Esophagus muscularis mucosa (tissue), 4 donors: Measurements from ENCODE around the gene ZFP64. TPM values are rescaled to one million over a fixed set of nuclear protein-coding genes. Genes with fewer than 3 reads are reported as not detected.

Source experiments
- DNase-seq: peaks from one replicate; pipeline ENCODE4 v3.0.0-alpha.2; 2017; ENCODE audit errors: extremely low spot score
- H3K27ac ChIP-seq, 4 donors: fragments of 200-600 bp; sonication (generic); replicated peaks in 1 of 4; 1 replicate in 3 of 4; 2 replicates in 1 of 4; pipeline ENCODE4 v1.5.1; 2016 to 2019; ENCODE audit warnings: mild to moderate bottlenecking in 1 of 4
- H3K27me3 ChIP-seq, 4 donors: fragments of 200-600 bp; sonication (generic); one replicate each; pipeline versions ENCODE4 v1.5.1 to v1.6.0; 2016 to 2019
- H3K36me3 ChIP-seq, 4 donors: fragments of 200-600 bp; sonication (generic); one replicate each; pipeline ENCODE4 v1.5.1; 2016 to 2019
- H3K4me1 ChIP-seq, 4 donors: fragments of 200-600 bp; sonication (generic); one replicate each; pipeline ENCODE4 v1.5.1; 2016 to 2019
- H3K4me3 ChIP-seq, 4 donors: fragments of 200-600 bp; sonication (generic); 1 replicate in 2 of 4; 2 replicates in 2 of 4; pipeline ENCODE4 v1.5.1; 2016 to 2019; ENCODE audit warnings: mild to moderate bottlenecking in 4 of 4, moderate library complexity in 1 of 4
- H3K9me3 ChIP-seq, 4 donors: fragments of 200-600 bp; sonication (generic); 1 replicate in 3 of 4; 2 replicates in 1 of 4; pipeline ENCODE4 v1.5.1; 2016 to 2019
- EP300 ChIP-seq: sonication (generic); formaldehyde crosslinking; IDR thresholded peaks from one replicate; pipeline ENCODE4 v1.6.1; 2017; ENCODE audit warnings: antibody characterized with exemption
- POLR2A ChIP-seq: fragments of 450-650 bp; IDR thresholded peaks from one replicate; pipeline ENCODE4 v1.6.1; 2017; ENCODE audit warnings: antibody characterized with exemption, moderate library complexity, mild to moderate bottlenecking, low read depth
- POLR2AphosphoS5 ChIP-seq, 2 donors: sonication (generic); formaldehyde crosslinking; IDR thresholded peaks; one replicate each; pipeline ENCODE4 v1.6.1; 2017; ENCODE audit warnings: antibody characterized with exemption in 2 of 2
- WGBS: methylation state at CpG from one replicate; pipeline ENCODE4 v1.1.5; 2018; 5-methylcytosine and 5-hydroxymethylcytosine counted together
- intact Hi-C: fragments of 100-400 bp; cut with DNase I; formaldehyde crosslinking; loops from one replicate; pipeline ENCODE4 v1.15.1; 2023
- total RNA-seq, 4 donors: library from RNA; depleted of rRNA; stranded (reverse); fragments of >200 nt; gene quantifications; one replicate each; pipeline versions ENCODE4 v1.1.0 to v1.2.1, GENCODE V29; 2016
- TF ChIP-seq, protein P1 (sequence below), 3 experiments: fragments of 200-600 bp in 2 of 3; fragments of 450-650 bp in 1 of 3; sonication (generic) in 2 of 3; IDR thresholded peaks; one replicate each; pipeline ENCODE4 v1.5.1; 2017 to 2019; ENCODE audit warnings: antibody characterized with exemption in 3 of 3, mild to moderate bottlenecking in 2 of 3, moderate library complexity in 1 of 3

ZFP64 gene
- total RNA-seq, 4 donors from 2014 or later, result 7.6 to 15.7 (median 11.2) TPM

DNA sequence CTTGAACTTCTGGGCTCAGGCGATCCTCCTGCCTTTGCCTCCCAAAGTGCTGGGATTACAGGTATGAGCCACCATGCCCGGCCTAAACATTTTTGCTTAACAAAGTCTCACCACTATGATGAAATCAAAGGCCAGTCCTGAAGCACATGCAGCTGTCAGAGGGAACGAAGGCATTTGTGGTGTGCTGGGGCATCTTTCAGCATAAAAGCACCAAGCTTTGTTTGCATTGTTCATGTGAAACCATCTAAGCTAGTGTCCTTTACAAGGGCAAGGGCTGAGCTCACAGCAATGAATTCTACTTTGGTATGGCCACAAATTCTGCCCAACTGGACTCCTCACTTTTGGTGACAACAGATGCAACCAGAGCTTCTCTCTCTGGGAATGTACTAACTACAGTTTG lies 66.8 kb downstream of the ZFP64 start:
- 97% methylated on average over 3 of the region's 3 CpGs for WGBS
- Histone ChIP-seq H3K27ac (no peak overlapping the region), H3K4me3 (no peak overlapping the region), H3K9me3 (peaks cover 0 to 7% (median 0%) of the 10 kb centered on the region in 4 donors), H3K36me3 (peaks cover 0 to 5% (median 0%) of the 10 kb centered on the region in 4 donors), H3K4me1 (no peaks in the 10 kb centered on the region), H3K27me3 (no peaks in the 10 kb centered on the region)
- TF ChIP-seq POLR2AphosphoS5 (IDR thresholded peaks at IDR 0.05) (no peak), POLR2A (no peak), EP300 (no peak)
- TF ChIP-seq, protein P1, sequence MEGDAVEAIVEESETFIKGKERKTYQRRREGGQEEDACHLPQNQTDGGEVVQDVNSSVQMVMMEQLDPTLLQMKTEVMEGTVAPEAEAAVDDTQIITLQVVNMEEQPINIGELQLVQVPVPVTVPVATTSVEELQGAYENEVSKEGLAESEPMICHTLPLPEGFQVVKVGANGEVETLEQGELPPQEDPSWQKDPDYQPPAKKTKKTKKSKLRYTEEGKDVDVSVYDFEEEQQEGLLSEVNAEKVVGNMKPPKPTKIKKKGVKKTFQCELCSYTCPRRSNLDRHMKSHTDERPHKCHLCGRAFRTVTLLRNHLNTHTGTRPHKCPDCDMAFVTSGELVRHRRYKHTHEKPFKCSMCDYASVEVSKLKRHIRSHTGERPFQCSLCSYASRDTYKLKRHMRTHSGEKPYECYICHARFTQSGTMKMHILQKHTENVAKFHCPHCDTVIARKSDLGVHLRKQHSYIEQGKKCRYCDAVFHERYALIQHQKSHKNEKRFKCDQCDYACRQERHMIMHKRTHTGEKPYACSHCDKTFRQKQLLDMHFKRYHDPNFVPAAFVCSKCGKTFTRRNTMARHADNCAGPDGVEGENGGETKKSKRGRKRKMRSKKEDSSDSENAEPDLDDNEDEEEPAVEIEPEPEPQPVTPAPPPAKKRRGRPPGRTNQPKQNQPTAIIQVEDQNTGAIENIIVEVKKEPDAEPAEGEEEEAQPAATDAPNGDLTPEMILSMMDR (IDR thresholded peaks at IDR 0.05), result no peak
- no peak for DNase-seq
- intact Hi-C loops, result no loop called here

DNA sequence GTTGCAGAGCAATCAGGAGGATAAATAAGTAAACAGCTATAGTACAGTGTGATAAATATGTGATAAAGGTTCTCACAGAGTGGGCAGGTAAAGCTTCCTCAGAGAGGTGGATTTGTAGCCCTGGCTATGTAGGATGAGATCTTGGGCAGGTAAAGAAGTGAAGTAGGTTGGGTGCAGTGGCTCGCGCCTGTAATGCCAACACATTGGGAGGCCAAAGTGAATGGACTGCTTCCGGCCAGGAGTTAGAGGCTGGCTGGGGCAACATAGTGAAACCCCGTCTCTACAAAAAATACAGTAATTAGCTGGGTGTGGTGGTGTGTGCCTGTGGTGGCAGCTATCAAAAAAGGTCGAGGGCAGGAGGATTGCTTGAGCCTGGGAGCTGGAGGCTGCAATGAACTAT lies 72.9 kb downstream of the ZFP64 start:
- peaks cover 0 to 7% (median 0%) of the 10 kb centered on the region in 4 donors for H3K9me3 ChIP-seq
- DNase-seq, result peak; percentile 57
- WGBS, result 90% methylated on average over 5 of the region's 5 CpGs
- intact Hi-C loops, result no loop called here
- H3K4me1 ChIP-seq, result no peaks in the 10 kb centered on the region
- H3K4me3 ChIP-seq, result no peak overlapping the region
- TF ChIP-seq EP300, result no peak
- no peak for TF ChIP-seq POLR2A
- TF ChIP-seq POLR2AphosphoS5 (IDR thresholded peaks at IDR 0.05), result no peak
- TF ChIP-seq, protein P1 (IDR thresholded peaks at IDR 0.05), result no peak
- H3K27me3 ChIP-seq, result no peaks in the 10 kb centered on the region
- H3K27ac ChIP-seq, result no peak overlapping the region
- H3K36me3 ChIP-seq, result peaks cover 0 to 17% (median 0%) of the 10 kb centered on the region in 4 donors

DNA sequence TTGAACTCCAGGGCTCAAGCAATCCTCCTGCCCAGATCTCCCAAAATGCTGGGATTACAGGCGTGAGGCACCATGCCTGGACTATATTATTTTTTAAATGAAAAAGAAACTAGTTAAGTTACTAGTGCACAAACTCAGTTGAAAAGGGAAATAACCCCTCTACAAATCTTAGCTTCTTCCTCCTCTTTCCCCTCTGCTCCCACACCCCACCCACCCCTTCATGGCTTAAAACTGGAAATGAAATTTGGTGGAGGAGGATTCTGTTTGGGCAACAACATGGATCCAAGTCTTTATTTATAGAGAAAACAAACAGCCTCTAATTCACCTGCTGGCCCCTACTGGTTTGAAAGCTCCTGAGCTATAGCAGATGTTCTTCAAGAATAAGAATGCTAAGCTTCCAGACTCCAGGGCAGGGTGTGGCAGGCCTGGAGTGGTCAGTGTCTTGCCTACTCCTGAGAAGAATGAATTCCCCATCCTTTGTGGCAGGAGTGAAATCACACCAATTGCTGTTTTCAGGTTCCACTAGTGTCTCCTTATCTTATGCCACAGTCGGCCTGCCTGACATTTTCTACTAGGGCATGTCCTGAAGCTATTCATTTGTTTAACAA lies 73.5 kb downstream of the ZFP64 start:
- 93% methylated on average over 2 of the region's 2 CpGs for whole genome bisulfite sequencing
- Histone ChIP-seq H3K4me1 (no peaks in the 10 kb centered on the region), H3K27ac (no peak overlapping the region), H3K9me3 (peaks cover 0 to 7% (median 0%) of the 10 kb centered on the region in 4 donors), H3K36me3 (peaks cover 0 to 16% (median 0%) of the 10 kb centered on the region in 4 donors), H3K27me3 (no peaks in the 10 kb centered on the region), H3K4me3 (no peak overlapping the region)
- TF ChIP-seq POLR2A, result no peak
- no peak for TF ChIP-seq EP300
- TF ChIP-seq, protein P1 (IDR thresholded peaks at IDR 0.05), result no peak
- TF ChIP-seq POLR2AphosphoS5 (IDR thresholded peaks at IDR 0.05), result no peak
- intact Hi-C loops, result no loop called here
- peak; percentile 14 for DNase-seq

DNA sequence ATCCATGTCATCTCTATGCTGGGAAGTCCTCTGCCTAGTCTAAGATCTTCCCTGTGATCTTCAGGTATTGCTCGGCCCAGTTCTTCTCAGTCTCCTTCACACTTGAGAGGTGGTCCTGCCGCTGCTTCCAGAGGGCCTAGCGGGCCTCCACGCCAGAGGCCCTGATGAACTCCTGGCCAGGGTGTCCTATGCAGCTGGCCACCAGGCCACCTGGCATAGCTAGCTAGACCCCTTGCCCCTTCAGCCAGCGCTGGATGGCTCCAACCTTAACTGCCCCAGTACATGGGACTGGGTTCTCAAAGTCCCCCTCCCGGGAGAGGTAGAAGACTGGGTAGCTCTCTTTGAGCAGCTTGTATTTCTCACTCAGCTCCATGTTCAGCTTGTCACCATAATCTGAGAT lies 81.1 kb downstream of the ZFP64 start:
- peak; percentile 68 for DNase-seq
- peaks cover 6 to 9% (median 8%) of the 10 kb centered on the region in 4 donors for H3K4me1 ChIP-seq
- TF ChIP-seq, protein P1 (IDR thresholded peaks at IDR 0.05), result no peak
- TF ChIP-seq POLR2AphosphoS5 (IDR thresholded peaks at IDR 0.05) (no peak), EP300 (no peak), POLR2A (no peak)
- no peaks in the 10 kb centered on the region for H3K36me3 ChIP-seq
- WGBS, result 86% methylated on average over 6 of the region's 6 CpGs
- peaks cover 0 to 15% (median 11%) of the 10 kb centered on the region in 4 donors for H3K27me3 ChIP-seq
- no peak overlapping the region for H3K4me3 ChIP-seq
- intact Hi-C loops, result no loop called here
- no peak overlapping the region for H3K27ac ChIP-seq
- H3K9me3 ChIP-seq, result no peaks in the 10 kb centered on the region
